ENCODE measurements around the gene ZW10.

ZW10 gene

DNA sequence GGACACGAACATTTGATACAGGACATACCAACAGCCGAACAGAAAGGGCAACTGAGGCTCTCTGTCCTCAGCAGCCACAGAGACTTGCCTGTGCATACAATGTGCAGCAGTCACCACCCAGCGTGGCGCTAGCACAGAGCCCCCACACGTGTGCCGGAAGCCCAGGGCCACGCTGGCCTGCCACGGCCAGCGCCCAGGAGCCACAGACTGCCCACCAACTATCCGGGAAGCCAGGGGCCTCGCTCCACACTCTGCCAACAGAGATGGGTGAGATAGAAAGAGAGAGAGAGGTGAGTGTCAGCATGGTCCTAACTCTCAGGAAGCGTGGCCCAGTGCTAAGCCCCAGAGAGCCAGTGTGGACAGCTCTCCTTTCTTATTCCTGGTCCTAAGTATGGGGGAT, 79.1 kb downstream of the ZW10 start:
- no peak for DNase-seq

DNA sequence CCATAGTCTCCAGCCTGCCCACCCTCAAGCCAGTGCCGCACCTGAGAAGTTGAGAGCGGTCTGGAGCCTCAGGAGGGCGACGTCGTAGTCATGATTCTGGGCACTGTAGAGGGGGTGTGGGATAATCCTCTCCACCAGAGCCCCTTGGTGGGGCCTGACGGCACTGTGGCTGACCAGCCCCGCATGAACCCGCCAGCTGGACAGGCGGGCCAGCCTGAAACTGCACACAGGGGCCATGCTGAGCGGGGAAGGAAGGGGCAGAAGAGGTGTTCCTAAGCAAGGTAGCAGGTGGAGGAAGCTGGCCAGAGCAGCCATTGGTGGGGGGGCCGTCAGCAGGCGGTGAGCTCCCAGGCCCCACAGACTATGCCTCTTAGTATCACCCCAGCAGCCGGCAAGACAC, 80.5 kb downstream of the ZW10 start:
- DNase-seq, result no peak

DNA sequence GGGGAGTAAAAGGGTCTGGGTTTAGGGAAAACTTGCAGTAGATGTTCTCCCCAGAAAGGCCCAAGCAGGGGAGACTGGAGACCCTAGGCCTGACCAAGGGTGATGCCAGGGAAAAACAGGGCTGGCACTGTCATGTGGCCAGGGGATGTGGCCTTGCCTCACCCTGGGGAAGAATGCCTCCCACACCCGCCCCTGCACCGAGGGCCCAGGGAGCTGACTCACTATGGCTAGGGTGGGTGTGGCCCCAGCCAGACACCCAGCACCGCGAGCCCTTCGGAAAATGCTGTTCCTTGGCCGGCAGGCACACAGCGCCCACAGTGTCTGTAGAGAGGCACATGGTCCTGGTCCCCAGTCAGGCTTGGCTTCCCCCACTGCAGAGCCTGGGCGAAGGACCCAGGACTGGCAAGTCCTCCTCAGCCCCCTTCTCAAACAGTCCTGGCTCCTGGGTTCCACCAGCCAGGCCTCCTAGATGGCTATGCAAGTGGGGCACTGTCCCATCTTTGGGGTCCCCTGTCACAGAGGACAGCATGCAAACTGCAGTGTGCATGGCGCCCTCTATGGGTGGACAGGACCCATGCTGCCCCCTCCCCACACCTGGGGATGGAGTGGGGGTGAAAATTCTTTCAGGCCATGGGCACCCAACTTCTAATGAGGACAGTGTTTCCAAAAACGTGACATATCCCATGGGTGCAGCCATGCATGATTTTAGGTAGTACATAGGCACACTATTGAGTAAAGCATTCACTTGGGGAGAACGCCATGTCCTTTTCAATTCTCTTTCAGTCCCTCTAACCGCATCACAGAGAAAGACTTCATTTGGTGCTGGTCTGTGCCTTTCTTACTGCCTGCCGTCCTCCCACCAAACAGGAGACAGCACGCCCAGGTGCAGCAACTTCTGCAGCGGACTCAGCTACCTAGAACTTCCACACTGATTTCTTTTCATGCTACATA, 82.6 kb downstream of the ZW10 start:
- DNase-seq, result no peak

DNA sequence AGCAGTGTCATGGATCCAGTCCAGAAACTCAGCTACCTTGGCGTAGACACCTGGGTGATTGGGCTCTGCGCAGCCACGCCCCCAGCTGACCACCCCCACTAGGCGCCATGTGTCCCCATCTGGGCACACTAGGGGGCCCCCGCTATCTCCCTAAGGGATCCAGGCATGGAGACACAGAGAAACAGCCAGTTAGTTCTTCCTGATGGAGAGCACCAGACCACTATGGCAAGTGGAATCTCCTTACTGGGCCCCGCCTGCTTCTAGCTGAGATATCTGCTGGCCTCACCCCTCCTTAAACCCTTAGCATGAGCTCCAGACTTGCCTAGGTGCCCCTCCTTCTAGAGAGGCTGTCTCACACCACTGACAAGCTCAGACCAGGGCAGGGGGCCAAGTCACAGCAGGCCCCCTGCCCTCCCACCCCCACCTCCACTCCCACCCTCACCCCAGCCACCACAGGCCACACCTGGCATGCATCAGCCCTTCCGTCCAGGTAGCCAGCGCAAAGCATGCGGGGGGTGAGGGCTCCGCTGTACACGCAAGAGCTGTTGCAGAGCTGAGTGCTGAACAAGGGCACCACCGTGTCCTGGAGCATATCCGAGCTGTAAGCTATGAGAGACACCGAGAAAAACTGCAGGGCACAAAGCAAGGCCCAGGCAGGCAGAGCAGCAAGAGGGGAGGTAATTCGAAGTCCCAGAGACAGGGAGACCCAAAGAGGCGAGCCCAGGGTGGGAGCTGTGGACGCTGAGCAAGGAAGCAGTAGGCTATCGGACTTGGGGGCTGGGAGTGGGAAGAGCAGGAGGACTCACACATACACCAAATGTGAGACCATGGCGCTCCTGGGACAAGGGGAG, 83.5 kb downstream of the ZW10 start:
- DNase-seq, result no peak

DNA sequence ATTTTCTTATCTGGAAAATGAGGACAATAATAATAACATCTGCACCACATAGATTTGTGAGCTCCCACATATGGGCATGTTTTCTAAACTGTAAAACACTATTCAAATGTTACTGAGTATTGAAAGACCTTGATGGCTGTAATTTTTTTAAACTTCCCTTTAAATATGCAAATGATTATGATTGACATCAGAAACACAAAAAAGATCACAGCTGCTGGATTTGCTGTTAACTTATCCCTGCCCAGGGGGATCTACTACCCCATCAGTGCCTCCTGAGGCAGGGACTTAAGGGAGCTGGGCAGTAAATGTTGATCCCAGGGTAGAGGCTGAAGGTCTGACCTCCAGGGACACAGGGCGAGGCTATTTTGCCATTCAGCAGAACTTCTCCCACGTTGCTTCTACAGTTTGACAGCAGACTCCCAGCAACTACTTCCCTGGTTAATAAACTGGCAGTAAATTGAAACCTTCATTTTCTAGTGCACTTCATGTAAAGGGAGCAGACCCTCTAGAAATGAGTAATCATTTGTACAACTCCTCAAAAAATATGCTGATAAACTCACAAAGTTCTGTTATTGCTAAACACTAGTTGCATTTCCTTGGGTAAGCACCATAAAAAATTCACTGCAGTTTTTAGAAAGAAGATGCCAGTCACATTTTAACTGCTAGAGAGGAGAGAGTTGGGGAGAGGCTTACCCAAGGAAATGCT, 87.7 kb downstream of the ZW10 start:
- no peak for DNase-seq

DNA sequence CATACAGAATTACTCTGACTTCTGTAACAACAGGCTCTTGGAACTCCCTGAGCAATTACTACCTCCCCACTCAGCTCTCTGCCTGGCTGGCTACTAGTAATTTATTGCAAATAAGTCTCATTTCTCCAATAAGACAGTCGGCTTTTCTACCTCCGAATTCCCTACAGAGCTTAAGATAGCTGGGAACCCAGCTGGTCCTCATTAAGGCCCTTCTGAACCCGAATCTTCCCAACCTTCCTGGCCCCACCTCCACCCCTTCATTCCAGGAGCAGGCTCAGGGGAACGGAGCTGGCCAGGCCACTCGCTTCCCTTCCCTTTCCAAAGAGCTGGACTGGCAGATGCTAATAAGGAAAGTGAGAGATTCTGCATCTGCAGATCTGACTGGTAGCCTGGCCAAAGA, 89.0 kb downstream of the ZW10 start:
- no peak for DNase-seq

DNA sequence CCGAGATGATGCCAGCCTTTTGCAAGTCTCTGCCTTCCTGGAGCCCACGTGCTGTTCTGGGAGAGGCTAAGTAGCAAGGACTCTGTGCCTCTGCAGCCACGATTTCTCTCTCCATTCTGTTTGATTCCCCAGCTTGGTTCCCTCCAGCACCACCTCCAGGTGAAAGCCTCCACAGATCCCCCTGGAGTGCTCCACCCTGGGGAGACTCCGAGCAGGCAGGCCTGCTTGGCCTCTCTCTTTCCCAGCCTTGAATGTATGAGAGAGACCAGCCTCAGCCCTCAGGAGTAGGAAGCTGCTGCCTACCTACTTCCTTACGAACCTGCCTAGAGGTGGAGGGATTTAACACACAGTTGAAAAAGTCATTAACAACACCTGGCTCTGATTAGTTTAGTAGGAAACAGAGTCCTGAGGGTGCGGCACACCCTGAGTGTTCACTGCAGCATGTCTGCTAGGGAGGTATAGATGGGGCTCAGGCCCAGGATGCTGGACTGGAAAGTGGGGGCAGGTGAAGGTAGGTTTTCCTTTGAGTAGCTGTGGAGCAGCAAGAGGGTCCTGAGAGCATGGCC, 89.9 kb downstream of the ZW10 start:
- no peak for DNase-seq

Data from eye (tissue), 1 donor.